HepG2 (cell line): ENCODE measurements around the gene WWC2. TPM values are rescaled to one million over a fixed set of nuclear protein-coding genes. Genes with fewer than 3 reads are reported as not detected.

Experiments
- ATAC-seq: fragments of 200-7000 bp; cut with Tn5 transposase; 3 replicates; pipeline ENCODE4 v1.9.1; 2020; ENCODE audit warnings: mild to moderate bottlenecking, moderate library complexity
- BruUV-seq: library from RNA; stranded (reverse); fragments of 400-500 nt; replicated peaks from 2 replicates; lab custom pipeline; 2021; lab: Mats Ljungman, UMichigan
- CTCF ChIA-PET: fragments of 300-600 bp; formaldehyde crosslinking; extraction: SDS; loops from one replicate; lab custom pipeline; 2021; ENCODE audit warnings: low total read pairs, inconsistent platforms, low intra/inter-chr PET ratio; lab: Yijun Ruan, JAX
- POLR2A ChIA-PET: fragments of 350-600 bp; sonication (Branson Sonifier 250); formaldehyde crosslinking; loops from one replicate; lab custom pipeline; 2020; ENCODE audit warnings: antibody characterized with exemption, inconsistent platforms; lab: Yijun Ruan, JAX
- DNase-seq: peaks from one replicate; pipeline ENCODE4 v3.0.0-alpha.2; 2015; ENCODE audit warnings: low spot score
- FAIRE-seq: peaks from 3 replicates; lab custom pipeline; 2011; peaks lifted over from hg19 to GRCh38; lab: Jason Lieb, UNC
- H2AFZ ChIP-seq: one replicate; pipeline ENCODE4 v1.6.1; 2011; ENCODE audit warnings: low read length, inconsistent platforms
- H3K27ac ChIP-seq: fragments of 300-600 bp; 3 replicates; pipeline ENCODE4 v1.8.0; 2011; ENCODE audit warnings: mixed run types, mild to moderate bottlenecking, mixed read lengths, low read length, inconsistent platforms; ENCODE audit not compliant: insufficient read depth; ENCODE audit errors: extremely low read length
- H3K27me3 ChIP-seq, 2 experiments: fragments of 200-600 bp in 1 of 2; 2 replicates in 1 of 2; 3 replicates in 1 of 2; pipeline versions ENCODE4 v1.6.0 to v1.8.0; 2011; ENCODE audit warnings: low read length in 2 of 2, mild to moderate bottlenecking in 2 of 2, moderate library complexity in 2 of 2, inconsistent platforms in 1 of 2; ENCODE audit not compliant: insufficient read depth in 2 of 2, control insufficient read depth in 1 of 2
- H3K36me3 ChIP-seq, 2 experiments: fragments of 200-600 bp in 1 of 2; replicated peaks in 1 of 2; 2 replicates in 1 of 2; 3 replicates in 1 of 2; pipeline versions ENCODE4 v1.5.1 to v1.8.0; 2011; ENCODE audit warnings: low read length in 2 of 2, inconsistent platforms in 1 of 2; ENCODE audit not compliant: insufficient read depth in 2 of 2, control insufficient read depth in 1 of 2
- H3K4me1 ChIP-seq: 2 replicates; pipeline ENCODE4 v1.5.1; 2012; ENCODE audit warnings: low read length, inconsistent platforms; ENCODE audit not compliant: insufficient read depth
- H3K4me2 ChIP-seq: 2 replicates; pipeline ENCODE4 v1.6.0; 2011; ENCODE audit warnings: low read depth, low read length, inconsistent platforms
- H3K4me3 ChIP-seq, 3 experiments: fragments of 200-600 bp in 1 of 3; sonication (generic), shearing (Covaris generic) in 1 of 3; replicated peaks in 1 of 3; 2 replicates each; pipeline ENCODE4 v1.5.1; 2011 to 2016; ENCODE audit warnings: low read length in 3 of 3, inconsistent platforms in 2 of 3, low read depth in 2 of 3, mild to moderate bottlenecking in 2 of 3, control low read depth in 1 of 3, mixed read lengths in 1 of 3; ENCODE audit not compliant: insufficient read depth in 1 of 3
- H3K79me2 ChIP-seq: one replicate; pipeline ENCODE4 v1.6.1; 2011; ENCODE audit warnings: low read length, inconsistent platforms; ENCODE audit not compliant: insufficient read depth
- H3K9ac ChIP-seq: 2 replicates; pipeline ENCODE4 v1.6.0; 2011; ENCODE audit warnings: mild to moderate bottlenecking, low read depth, low read length, inconsistent platforms; ENCODE audit not compliant: insufficient read depth
- H3K9me3 ChIP-seq: 2 replicates; pipeline ENCODE4 v1.5.1; 2012; ENCODE audit warnings: mild to moderate bottlenecking, low read length
- H4K20me1 ChIP-seq: 2 replicates; pipeline ENCODE4 v1.6.0; 2011; ENCODE audit warnings: inconsistent platforms, mild to moderate bottlenecking, low read length, moderate library complexity; ENCODE audit not compliant: insufficient read depth
- ETV5 ChIP-seq: IDR thresholded peaks from 2 replicates; pipeline ENCODE4 v1.6.1; 2018; ENCODE audit warnings: missing biosample characterization, missing genetic modification reagents, inconsistent platforms, borderline replicate concordance
- IKZF5 ChIP-seq: IDR thresholded peaks from 2 replicates; pipeline ENCODE4 v1.6.1; 2018; ENCODE audit warnings: missing genetic modification reagents, mild to moderate bottlenecking, missing compliant biosample characterization
- KDM6A ChIP-seq: IDR thresholded peaks from 2 replicates; pipeline ENCODE4 v1.6.1; 2016; ENCODE audit warnings: low read depth
- NCOA1 ChIP-seq: sonication (generic); formaldehyde crosslinking; IDR thresholded peaks from 2 replicates; pipeline ENCODE4 v1.9.0; 2021; ENCODE audit warnings: missing genetic modification reagents
- NCOR1 ChIP-seq: fragments of 200-600 bp; sonication (generic); IDR thresholded peaks from 2 replicates; pipeline ENCODE4 v1.7.0; 2017; ENCODE audit warnings: antibody characterized with exemption, low read length, borderline replicate concordance
- RFXAP ChIP-seq: sonication (generic); formaldehyde crosslinking; IDR thresholded peaks from 2 replicates; pipeline ENCODE4 v1.4.0; 2020; ENCODE audit warnings: missing genetic modification reagents, borderline replicate concordance
- SCMH1 ChIP-seq: sonication (generic); formaldehyde crosslinking; IDR thresholded peaks from 2 replicates; pipeline ENCODE4 v1.9.0; 2021; ENCODE audit warnings: missing genetic modification reagents, mild to moderate bottlenecking, borderline replicate concordance
- SP2 ChIP-seq: sonication (generic); formaldehyde crosslinking; IDR thresholded peaks from 2 replicates; pipeline ENCODE4 v1.5.1; 2020; ENCODE audit warnings: mild to moderate bottlenecking, missing genetic modification reagents
- SRSF9 ChIP-seq: fragments of 200-400 bp; formaldehyde crosslinking; IDR thresholded peaks from 2 replicates; pipeline ENCODE4 v1.6.1; 2018; ENCODE audit warnings: borderline replicate concordance, mild to moderate bottlenecking, low read depth, low read length; ENCODE audit not compliant: insufficient read depth, poor library complexity, severe bottlenecking
- STAG1 ChIP-seq: sonication (generic); formaldehyde crosslinking; IDR thresholded peaks from 2 replicates; pipeline ENCODE4 v1.4.0; 2020; ENCODE audit warnings: missing genetic modification reagents
- ZNF263 ChIP-seq: sonication (generic); formaldehyde crosslinking; IDR thresholded peaks from 2 replicates; pipeline ENCODE4 v1.4.0; 2020; ENCODE audit warnings: missing genetic modification reagents
- ZNF292 ChIP-seq: sonication (generic); formaldehyde crosslinking; IDR thresholded peaks from 2 replicates; pipeline ENCODE4 v1.8.1; 2022; ENCODE audit warnings: mild to moderate bottlenecking, low read depth, missing genetic modification reagents, borderline replicate concordance
- ZNF326 ChIP-seq: sonication (generic); formaldehyde crosslinking; IDR thresholded peaks from 2 replicates; pipeline ENCODE4 v1.4.0; 2020; ENCODE audit warnings: missing genetic modification reagents, borderline replicate concordance
- ZNF407 ChIP-seq: sonication (generic); formaldehyde crosslinking; IDR thresholded peaks from one replicate; pipeline ENCODE4 v1.5.1; 2020; ENCODE audit warnings: mild to moderate bottlenecking, missing genetic modification reagents; ENCODE audit errors: not compliant biosample characterization
- ZNF501 ChIP-seq: sonication (generic); formaldehyde crosslinking; IDR thresholded peaks from 2 replicates; pipeline ENCODE4 v1.5.1; 2020; ENCODE audit warnings: mild to moderate bottlenecking, moderate library complexity, missing genetic modification reagents
- WGBS: methylation state at CpG from one replicate; pipeline ENCODE4 v1.1.6; 2017; ENCODE audit warnings: low lambda C conversion rate; 5-methylcytosine and 5-hydroxymethylcytosine counted together
- in situ Hi-C: cut with HindIII; loops from 2 replicates; pipeline ENCODE4 v1.10.0; 2017; ENCODE audit warnings: low pct_unique_long_range_greater_than_20kb; ENCODE audit not compliant: extremely low pct_ligation_motif_present
- intact Hi-C: fragments of 100-400 bp; cut with micrococcal nuclease; formaldehyde crosslinking; loops from one replicate; pipeline ENCODE4 v1.10.0; 2022; ENCODE audit not compliant: unreplicated experiment
- polyA plus RNA-seq, 8 experiments: library from polyadenylated mRNA; depleted of rRNA in 3 of 8; stranded (reverse) in 7 of 8; unstranded in 1 of 8; fragments of >200 nt; fragmentation: Illumina TruSeq in 4 of 8; extraction: Trizol in 4 of 8; gene quantifications; 2 replicates each; pipeline versions ENCODE4 v1.2.1 to v1.2.3, GENCODE V29; 2011 to 2016; ENCODE audit warnings: low read depth in 4 of 8, missing spikeins in 1 of 8, mixed read lengths in 1 of 8; ENCODE audit not compliant: insufficient read depth in 1 of 8
- total RNA-seq, 5 experiments: library from RNA; depleted of rRNA; stranded (reverse); fragments of >200 nt; fragmentation: Illumina TruSeq; extraction: Trizol; gene quantifications; 2 replicates each; pipeline ENCODE4 v1.2.3, GENCODE V29; 2016; ENCODE audit warnings: low read depth in 1 of 5

WWC2 gene
- total and polyA plus RNA-seq, 2 of the 13 experiments (the other 11 are each of a cell fraction or from before 2014, with no cell fraction given), result 40.0 to 50.1 TPM

GRCh38 chr4:183244019-183244418, 145.0 kb downstream of the WWC2 start (continued):
- TF ChIP-seq ETV5 (CRISPR knock-in tag), result no peak
- TF ChIP-seq ZNF501 (CRISPR knock-in tag), result no peak
- TF ChIP-seq SP2 (CRISPR knock-in tag), result no peak
- TF ChIP-seq, all 625 proteins: peak for 0

GRCh38 chr4:183244506-183244905, 145.4 kb downstream of the WWC2 start:
- in situ Hi-C loops, result no loop called here
- DNase-seq, result no peak
- H3K4me3 ChIP-seq, result no peak overlapping the region
- H3K9me3 ChIP-seq, result no peaks in the 10 kb centered on the region
- no peak for FAIRE-seq
- peaks cover 16 to 63% of the 10 kb centered on the region in 2 experiments for H3K36me3 ChIP-seq
- H2AFZ ChIP-seq, result no peak overlapping the region
- WGBS, result 96% methylated on average over 2 of the region's 2 CpGs
- ChIA-PET POLR2A (no interaction called here), CTCF (no interaction called here)
- peaks cover 29% of the 10 kb centered on the region for H3K4me1 ChIP-seq
- ATAC-seq, result no peak
- no peak overlapping the region for H3K27ac ChIP-seq
- intact Hi-C loops, result no loop called here
- no peak overlapping the region for H3K9ac ChIP-seq
- BruUV-seq, result no TSS peak
- no peak overlapping the region for H3K4me2 ChIP-seq
- H3K27me3 ChIP-seq, result no peaks in the 10 kb centered on the region
- H4K20me1 ChIP-seq, result no peaks in the 10 kb centered on the region
- no peaks in the 10 kb centered on the region for H3K79me2 ChIP-seq
- TF ChIP-seq NCOR1, result no peak
- no peak for TF ChIP-seq ZNF263 (CRISPR knock-in tag)
- no peak for TF ChIP-seq NCOA1
- no peak for TF ChIP-seq KDM6A (CRISPR knock-in tag)
- no peak for TF ChIP-seq SCMH1
- TF ChIP-seq IKZF5 (CRISPR knock-in tag), result no peak
- no peak for TF ChIP-seq ZNF326
- TF ChIP-seq STAG1 (CRISPR knock-in tag), result no peak
- TF ChIP-seq ZNF292, result no peak
- TF ChIP-seq RFXAP, result no peak
- no peak for TF ChIP-seq ZNF407
- TF ChIP-seq SRSF9, result no peak
